H1 (cell line): ENCODE measurements around the gene GUCY1B1. TPM values are rescaled to one million over a fixed set of nuclear protein-coding genes. Genes with fewer than 3 reads are reported as not detected.

Experiments
- CTCF ChIA-PET: fragments of 300-600 bp; sonication (Branson Sonifier 250); formaldehyde crosslinking; loops from one replicate; lab custom pipeline; 2021; ENCODE audit not compliant: partially characterized antibody; lab: Charles Lee
- POLR2A ChIA-PET: fragments of 300-600 bp; sonication (Branson Sonifier 250); formaldehyde crosslinking; loops from one replicate; lab custom pipeline; 2021; ENCODE audit warnings: inconsistent platforms; ENCODE audit not compliant: partially characterized antibody; lab: Charles Lee
- DNase-seq, 2 experiments: peaks; one replicate each; pipeline versions ENCODE4 v3.0.0 to v3.0.0-alpha.2; 2010 to 2022; ENCODE audit warnings: low spot score in 2 of 2, low read depth in 1 of 2, mixed read lengths in 1 of 2
- FAIRE-seq: peaks from 2 replicates; lab custom pipeline; 2011; peaks lifted over from hg19 to GRCh38; lab: Jason Lieb, UNC
- H2AFZ ChIP-seq: 2 replicates; pipeline ENCODE4 v1.8.1; 2012; ENCODE audit warnings: low read length, inconsistent platforms
- H2AK5ac ChIP-seq: 2 replicates; pipeline ENCODE4 v1.6.1; 2013; ENCODE audit warnings: low read depth, low read length
- H2BK120ac ChIP-seq: replicated peaks from 2 replicates; pipeline ENCODE3; 2013; ENCODE audit warnings: low read depth, low read length, inconsistent platforms
- H2BK12ac ChIP-seq: 2 replicates; pipeline ENCODE4 v1.6.1; 2013; ENCODE audit warnings: low read depth, low read length
- H2BK15ac ChIP-seq: 2 replicates; pipeline ENCODE4 v1.6.1; 2013; ENCODE audit warnings: low read length
- H2BK20ac ChIP-seq: 2 replicates; pipeline ENCODE4 v1.6.1; 2013; ENCODE audit warnings: low read length
- H2BK5ac ChIP-seq: 2 replicates; pipeline ENCODE4 v1.6.1; 2013; ENCODE audit warnings: low read depth, low read length
- H3K14ac ChIP-seq: 2 replicates; pipeline ENCODE4 v1.6.1; 2013; ENCODE audit warnings: inconsistent platforms; ENCODE audit not compliant: insufficient read length
- H3K18ac ChIP-seq: 2 replicates; pipeline ENCODE4 v1.6.1; 2013; ENCODE audit warnings: low read length; ENCODE audit errors: extremely low read depth
- H3K23ac ChIP-seq: 2 replicates; pipeline ENCODE4 v1.6.1; 2013; ENCODE audit warnings: inconsistent platforms; ENCODE audit not compliant: insufficient read length
- H3K23me2 ChIP-seq: 2 replicates; pipeline ENCODE4 v1.6.1; 2013; ENCODE audit warnings: low read depth, low read length
- H3K27ac ChIP-seq: 2 replicates; pipeline ENCODE4 v1.6.1; 2011; ENCODE audit warnings: low read depth, low read length, inconsistent platforms
- H3K27me3 ChIP-seq, 4 experiments: replicated peaks in 1 of 4; 1 replicate in 1 of 4; 2 replicates in 3 of 4; pipeline versions ENCODE4 v1.6.1 to v1.8.1; 2011 to 2013; ENCODE audit warnings: low read length in 3 of 4, mild to moderate bottlenecking in 3 of 4, inconsistent platforms in 2 of 4, mixed read lengths in 2 of 4, moderate library complexity in 1 of 4; ENCODE audit not compliant: control insufficient read depth in 3 of 4, insufficient read depth in 3 of 4; ENCODE audit errors: extremely low read depth in 1 of 4
- H3K36me3 ChIP-seq, 4 experiments: 2 replicates each; pipeline versions ENCODE4 v1.6.1 to v1.8.1; 2011 to 2013; ENCODE audit warnings: mild to moderate bottlenecking in 4 of 4, low read length in 3 of 4, moderate library complexity in 2 of 4, control low read depth in 1 of 4, inconsistent platforms in 1 of 4; ENCODE audit not compliant: insufficient read depth in 4 of 4, control insufficient read depth in 2 of 4
- H3K4ac ChIP-seq: replicated peaks from 2 replicates; pipeline ENCODE3; 2013; ENCODE audit warnings: low read length, low read depth, mixed read lengths, inconsistent platforms; ENCODE audit not compliant: insufficient read length
- H3K4me1 ChIP-seq, 4 experiments: replicated peaks in 1 of 4; 1 replicate in 1 of 4; 2 replicates in 3 of 4; pipeline versions ENCODE4 v1.6.1 to v1.8.1; 2011 to 2013; ENCODE audit warnings: low read length in 3 of 4, inconsistent platforms in 2 of 4, mixed read lengths in 1 of 4; ENCODE audit not compliant: insufficient read depth in 4 of 4, control insufficient read depth in 3 of 4
- H3K4me2 ChIP-seq, 2 experiments: 2 replicates each; pipeline versions ENCODE4 v1.6.1 to v1.8.1; 2011 to 2013; ENCODE audit warnings: low read depth in 2 of 2, low read length in 2 of 2, control low read depth in 1 of 2, inconsistent platforms in 1 of 2, mild to moderate bottlenecking in 1 of 2; ENCODE audit not compliant: insufficient read depth in 1 of 2
- H3K4me3 ChIP-seq, 4 experiments: fragments of 200-600, 300-600 bp in 1 of 4; sonication (generic), shearing (Covaris generic), sonication (Bioruptor Twin) in 1 of 4; 2 replicates each; pipeline versions ENCODE4 v1.5.1 to v1.8.1; 2011 to 2016; ENCODE audit warnings: low read length in 4 of 4, low read depth in 3 of 4, control low read depth in 2 of 4, inconsistent platforms in 2 of 4, mild to moderate bottlenecking in 2 of 4, mixed read lengths in 1 of 4, moderate library complexity in 1 of 4; ENCODE audit not compliant: insufficient read depth in 2 of 4; ENCODE audit errors: extremely low read depth in 1 of 4
- H3K56ac ChIP-seq: replicated peaks from 2 replicates; pipeline ENCODE3; 2013; ENCODE audit warnings: low read depth, mild to moderate bottlenecking, mixed read lengths, low read length, inconsistent platforms; ENCODE audit not compliant: insufficient read length
- H3K79me1 ChIP-seq: 2 replicates; pipeline ENCODE4 v1.6.1; 2013; ENCODE audit warnings: low read depth, low read length, control low read depth
- H3K79me2 ChIP-seq, 2 experiments: 2 replicates each; pipeline versions ENCODE4 v1.6.1 to v1.8.1; 2012 to 2013; ENCODE audit warnings: low read length in 2 of 2, mild to moderate bottlenecking in 2 of 2, inconsistent platforms in 1 of 2; ENCODE audit not compliant: insufficient read depth in 2 of 2, control insufficient read depth in 1 of 2
- H3K9ac ChIP-seq, 4 experiments: replicated peaks in 1 of 4; 1 replicate in 1 of 4; 2 replicates in 3 of 4; pipeline versions ENCODE4 v1.6.1 to v1.8.1; 2011 to 2013; ENCODE audit warnings: low read depth in 3 of 4, low read length in 3 of 4, control low read depth in 2 of 4, mild to moderate bottlenecking in 2 of 4, moderate library complexity in 2 of 4, inconsistent platforms in 1 of 4; ENCODE audit errors: extremely low read depth in 1 of 4
- H3K9me3 ChIP-seq, 2 experiments: 2 replicates each; pipeline versions ENCODE4 v1.6.1 to v1.8.1; 2012 to 2013; ENCODE audit warnings: mild to moderate bottlenecking in 2 of 2, moderate library complexity in 2 of 2, control low read depth in 1 of 2, inconsistent platforms in 1 of 2, low read depth in 1 of 2, low read length in 1 of 2, mixed read lengths in 1 of 2; ENCODE audit not compliant: insufficient read depth in 2 of 2
- H4K20me1 ChIP-seq, 2 experiments: replicated peaks in 1 of 2; 2 replicates each; pipeline versions ENCODE3 to v1.8.1; 2011 to 2013; ENCODE audit warnings: inconsistent platforms in 2 of 2, low read length in 2 of 2, mild to moderate bottlenecking in 1 of 2; ENCODE audit not compliant: insufficient read depth in 2 of 2, control insufficient read depth in 1 of 2
- H4K5ac ChIP-seq: 2 replicates; pipeline ENCODE4 v1.6.1; 2013; ENCODE audit warnings: low read length, low read depth, mixed read lengths, inconsistent platforms; ENCODE audit not compliant: insufficient read length
- H4K8ac ChIP-seq: 2 replicates; pipeline ENCODE4 v1.8.0; 2013; ENCODE audit warnings: mild to moderate bottlenecking, moderate library complexity, low read length, inconsistent platforms; ENCODE audit not compliant: insufficient read depth; ENCODE audit errors: extremely low read depth
- H4K91ac ChIP-seq: replicated peaks from 2 replicates; pipeline ENCODE3; 2013; ENCODE audit warnings: low read length, mixed read lengths, inconsistent platforms; ENCODE audit not compliant: insufficient read length
- ASH2L ChIP-seq: fragments of 200-600, 300-600 bp; sonication (generic); IDR thresholded peaks from one replicate; pipeline ENCODE4 v1.7.1; 2017; ENCODE audit warnings: low read length
- BACH1 ChIP-seq: IDR thresholded peaks from 2 replicates; pipeline ENCODE4 v1.6.1; 2012; ENCODE audit warnings: low read length, improper control_type of control experiment
- CEBPB ChIP-seq: IDR thresholded peaks from 2 replicates; pipeline ENCODE4 v1.6.1; 2012; ENCODE audit warnings: low read depth, low read length
- CHD2 ChIP-seq: IDR thresholded peaks from 2 replicates; pipeline ENCODE4 v1.6.1; 2012; ENCODE audit warnings: low read length, improper control_type of control experiment
- EP300 ChIP-seq, 2 experiments: IDR thresholded peaks; 1 replicate in 1 of 2; 2 replicates in 1 of 2; pipeline ENCODE4 v1.6.1; 2011 to 2012; ENCODE audit warnings: low read depth in 2 of 2, low read length in 2 of 2, mild to moderate bottlenecking in 2 of 2, borderline replicate concordance in 1 of 2, inconsistent platforms in 1 of 2, moderate library complexity in 1 of 2
- HDAC6 ChIP-seq: IDR thresholded peaks from one replicate; pipeline ENCODE4 v1.7.1; 2012; ENCODE audit warnings: low read depth, mild to moderate bottlenecking, inconsistent platforms, low read length, moderate library complexity
- JUND ChIP-seq: IDR thresholded peaks from 2 replicates; pipeline ENCODE4 v1.6.1; 2011; ENCODE audit warnings: mild to moderate bottlenecking, improper control_type of control experiment, low read length
- KDM1A ChIP-seq: fragments of 200-600, 300-600 bp; sonication (generic); IDR thresholded peaks from 2 replicates; pipeline ENCODE4 v1.7.1; 2016; ENCODE audit warnings: mild to moderate bottlenecking, low read length, borderline replicate concordance
- NRF1 ChIP-seq: IDR thresholded peaks from 2 replicates; pipeline ENCODE4 v1.6.1; 2011; ENCODE audit warnings: mild to moderate bottlenecking, low read depth, low read length, improper control_type of control experiment
- SAP30 ChIP-seq: fragments of 300-600 bp; sonication (generic); IDR thresholded peaks from 2 replicates; pipeline ENCODE4 v1.7.1; 2012; ENCODE audit warnings: low read length, moderate library complexity, mild to moderate bottlenecking, inconsistent platforms; ENCODE audit not compliant: insufficient read depth, insufficient replicate concordance
- SIRT6 ChIP-seq: IDR thresholded peaks from one replicate; pipeline ENCODE4 v1.7.1; 2012; ENCODE audit warnings: low read length, inconsistent platforms
- SP2 ChIP-seq: IDR thresholded peaks from 2 replicates; pipeline ENCODE4 v1.6.1; 2012; ENCODE audit warnings: mild to moderate bottlenecking, low read length, inconsistent platforms
- SRF ChIP-seq: IDR thresholded peaks from 2 replicates; pipeline ENCODE4 v1.6.1; 2011; ENCODE audit warnings: mild to moderate bottlenecking, low read depth, low read length, moderate library complexity
- WGBS, 2 experiments: shearing (Covaris generic) in 1 of 2; methylation state at CpG; one replicate each; pipeline versions ENCODE4 v1.1.6 to v1.1.7; 2013 to 2015; ENCODE audit warnings: low lambda C conversion rate in 2 of 2, mixed read lengths in 2 of 2, inconsistent platforms in 1 of 2, low coverage in 1 of 2, missing lambda C conversion rate in 1 of 2; ENCODE audit not compliant: insufficient replicate concordance in 2 of 2, insufficient coverage in 1 of 2, insufficient read length in 1 of 2; ENCODE audit errors: extremely low coverage in 1 of 2, missing lambda C conversion rate in 1 of 2; 5-methylcytosine and 5-hydroxymethylcytosine counted together
- polyA plus RNA-seq, 7 experiments: library from polyadenylated mRNA; depleted of rRNA in 3 of 7; stranded (reverse) in 5 of 7; unstranded in 2 of 7; fragments of >200 nt in 5 of 7; fragments of 200-250 nt in 2 of 7; gene quantifications; 1 replicate in 5 of 7; 2 replicates in 1 of 7; 4 replicates in 1 of 7; pipeline versions ENCODE4 v1.2.1 to v1.2.3, GENCODE V29; 2011 to 2013; ENCODE audit warnings: missing spikeins in 2 of 7, mixed read lengths in 2 of 7
- total RNA-seq: library from RNA; stranded (reverse); fragmentation: NEBNext Ultra II Directional; extraction: Animal tissue kit (Norgen Biotek cat#: 25700); gene quantifications from 2 replicates; pipeline ENCODE4 v1.2.1, GENCODE V29; 2021
- TF ChIP-seq, protein P1 (sequence below): IDR thresholded peaks from 2 replicates; pipeline ENCODE4 v1.6.1; 2012; ENCODE audit warnings: inconsistent platforms

GUCY1B1 gene
- total and polyA plus RNA-seq, 2 of the 8 experiments (the other 6 are each of a cell fraction or from before 2014, with no cell fraction given), result 1.5 to 2.9 TPM

DNA sequence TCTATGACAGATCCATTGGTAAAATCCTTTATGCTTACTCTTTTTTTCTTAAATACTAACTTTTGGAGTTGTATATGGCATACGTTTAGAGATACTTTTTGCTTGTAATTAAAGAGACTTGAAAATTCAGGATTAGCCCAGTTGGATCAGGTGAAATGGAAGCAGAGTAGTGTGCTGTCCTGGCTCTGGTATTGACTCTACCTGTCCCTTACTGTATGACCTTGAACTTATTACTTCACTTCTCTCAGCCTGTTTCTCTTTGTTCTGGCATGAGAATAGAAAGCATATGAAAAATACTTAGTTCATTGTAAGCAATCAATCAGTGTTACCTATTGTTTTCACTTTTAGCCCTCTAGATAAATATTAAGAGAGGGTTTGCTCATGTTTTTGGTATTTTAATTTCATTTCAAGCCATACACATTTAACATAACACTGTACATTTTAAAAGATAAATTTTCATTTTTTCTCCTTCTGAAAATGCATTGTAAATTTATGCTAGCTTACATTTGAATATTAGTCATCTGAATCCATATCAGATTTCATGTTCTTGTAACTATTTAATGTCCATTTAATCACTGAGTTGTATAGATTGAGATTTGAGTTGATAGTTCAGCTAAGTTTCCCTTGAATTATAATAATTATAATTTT is 35.9 kb downstream of the GUCY1B1 start:
- H3K23me2 ChIP-seq, result no peaks in the 10 kb centered on the region
- FAIRE-seq (no peak), DNase-seq (no peak)
- H3K79me2 ChIP-seq, result no peaks in the 10 kb centered on the region
- no peak overlapping the region for H3K23ac ChIP-seq
- H3K9me3 ChIP-seq, result no peaks in the 10 kb centered on the region
- H3K4me3 ChIP-seq, result no peak overlapping the region
- no peak overlapping the region for H4K8ac ChIP-seq
- no peak overlapping the region for H2AK5ac ChIP-seq
- no peaks in the 10 kb centered on the region for H4K20me1 ChIP-seq
- no peak overlapping the region for H2BK15ac ChIP-seq
- H4K5ac ChIP-seq, result no peak overlapping the region
- H3K9ac ChIP-seq, result no peak overlapping the region
- H3K4me2 ChIP-seq, result no peak overlapping the region
- no peak overlapping the region for H2BK20ac ChIP-seq
- H2BK120ac ChIP-seq, result no peak overlapping the region
- no peak overlapping the region for H2BK5ac ChIP-seq
- H3K4me1 ChIP-seq, result peaks cover 0 to 2% (median 0%) of the 10 kb centered on the region in 4 experiments; a peak in 1 of 7 replicates
- H3K14ac ChIP-seq, result no peak overlapping the region
- no peak overlapping the region for H2AFZ ChIP-seq
- CTCF ChIA-PET, result interaction anchor here (1.5 to 1.7 kb wide), 3 partner anchors 14 to 351 kb away, joined by 4 to 6 read pairs (median 5); no protein-coding TSS in a partner anchor
- H2BK12ac ChIP-seq, result no peak overlapping the region
- no peaks in the 10 kb centered on the region for H3K79me1 ChIP-seq
- no peaks in the 10 kb centered on the region for H3K36me3 ChIP-seq
- no peak overlapping the region for H3K27ac ChIP-seq
- WGBS, 2 experiments, result 96% methylated on average over 1 of the region's 1 CpG; no CpG with 5 or more reads in 1 of the 2 experiments
- H3K56ac ChIP-seq, result no peak overlapping the region
- no peaks in the 10 kb centered on the region for H3K27me3 ChIP-seq
- no peak overlapping the region for H4K91ac ChIP-seq
- POLR2A ChIA-PET, result no interaction called here
- no peak overlapping the region for H3K4ac ChIP-seq
- no peak overlapping the region for H3K18ac ChIP-seq
- TF ChIP-seq NRF1 (no peak), SIRT6 (no peak), HDAC6 (no peak), SP2 (no peak), CHD2 (no peak), ASH2L (no peak), CEBPB (no peak), JUND (no peak), KDM1A (no peak), SRF (no peak), SAP30 (no peak), BACH1 (no peak), EP300 (IDR thresholded peaks at IDR 0.05; ENCODE audit: borderline replicate concordance in 1 of 2, low read depth in 2 of 2, low read length in 2 of 2) (no peak)
- TF ChIP-seq, protein P1, sequence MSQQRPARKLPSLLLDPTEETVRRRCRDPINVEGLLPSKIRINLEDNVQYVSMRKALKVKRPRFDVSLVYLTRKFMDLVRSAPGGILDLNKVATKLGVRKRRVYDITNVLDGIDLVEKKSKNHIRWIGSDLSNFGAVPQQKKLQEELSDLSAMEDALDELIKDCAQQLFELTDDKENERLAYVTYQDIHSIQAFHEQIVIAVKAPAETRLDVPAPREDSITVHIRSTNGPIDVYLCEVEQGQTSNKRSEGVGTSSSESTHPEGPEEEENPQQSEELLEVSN, result no peak
